Fibroblast of pulmonary artery (primary cell): ENCODE results near the gene IGFBP5.
A peak's percentile ranks its signal among the peaks of the same experiment; 100 is the strongest.

ENCODE experiments used
- DNase-seq: peaks from one replicate; pipeline ENCODE4 v3.0.0-alpha.2; 2010; ENCODE audit warnings: low read depth
- H3K4me3 ChIP-seq: replicated peaks from 2 replicates; pipeline ENCODE4 v1.5.1; 2011; ENCODE audit warnings: low read depth, mild to moderate bottlenecking, control low read depth, low read length, moderate library complexity
- TF ChIP-seq, protein P1 (sequence below): IDR thresholded peaks from 2 replicates; pipeline ENCODE4 v1.5.1; 2011; ENCODE audit warnings: mild to moderate bottlenecking, control low read depth, low read length, inconsistent platforms; ENCODE audit errors: missing control alignments

Gene IGFBP5

DNA sequence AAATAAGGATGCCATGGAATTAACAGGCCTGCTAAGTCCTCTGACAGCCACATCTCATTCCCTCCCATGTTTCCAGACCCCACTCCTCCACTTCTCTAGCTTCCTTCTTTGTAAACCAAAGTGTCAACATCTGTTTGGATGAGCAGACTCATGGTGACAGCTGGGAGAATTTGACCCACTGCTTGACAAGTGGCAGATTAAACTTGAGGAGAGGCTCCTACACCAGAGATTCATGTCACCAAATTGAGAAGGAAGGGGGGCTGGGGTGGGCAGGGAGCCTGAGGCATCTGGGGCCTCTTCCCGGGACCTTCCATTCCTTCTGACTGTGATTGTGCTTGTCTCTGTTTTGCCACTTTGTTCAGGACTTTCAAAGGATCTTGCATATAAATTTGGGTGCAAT lies 41.0 kb upstream of the IGFBP5 start:
- TF ChIP-seq, protein P1, sequence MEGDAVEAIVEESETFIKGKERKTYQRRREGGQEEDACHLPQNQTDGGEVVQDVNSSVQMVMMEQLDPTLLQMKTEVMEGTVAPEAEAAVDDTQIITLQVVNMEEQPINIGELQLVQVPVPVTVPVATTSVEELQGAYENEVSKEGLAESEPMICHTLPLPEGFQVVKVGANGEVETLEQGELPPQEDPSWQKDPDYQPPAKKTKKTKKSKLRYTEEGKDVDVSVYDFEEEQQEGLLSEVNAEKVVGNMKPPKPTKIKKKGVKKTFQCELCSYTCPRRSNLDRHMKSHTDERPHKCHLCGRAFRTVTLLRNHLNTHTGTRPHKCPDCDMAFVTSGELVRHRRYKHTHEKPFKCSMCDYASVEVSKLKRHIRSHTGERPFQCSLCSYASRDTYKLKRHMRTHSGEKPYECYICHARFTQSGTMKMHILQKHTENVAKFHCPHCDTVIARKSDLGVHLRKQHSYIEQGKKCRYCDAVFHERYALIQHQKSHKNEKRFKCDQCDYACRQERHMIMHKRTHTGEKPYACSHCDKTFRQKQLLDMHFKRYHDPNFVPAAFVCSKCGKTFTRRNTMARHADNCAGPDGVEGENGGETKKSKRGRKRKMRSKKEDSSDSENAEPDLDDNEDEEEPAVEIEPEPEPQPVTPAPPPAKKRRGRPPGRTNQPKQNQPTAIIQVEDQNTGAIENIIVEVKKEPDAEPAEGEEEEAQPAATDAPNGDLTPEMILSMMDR: no peak
- H3K4me3 ChIP-seq: no peak overlapping the region
- DNase-seq: no peak

DNA sequence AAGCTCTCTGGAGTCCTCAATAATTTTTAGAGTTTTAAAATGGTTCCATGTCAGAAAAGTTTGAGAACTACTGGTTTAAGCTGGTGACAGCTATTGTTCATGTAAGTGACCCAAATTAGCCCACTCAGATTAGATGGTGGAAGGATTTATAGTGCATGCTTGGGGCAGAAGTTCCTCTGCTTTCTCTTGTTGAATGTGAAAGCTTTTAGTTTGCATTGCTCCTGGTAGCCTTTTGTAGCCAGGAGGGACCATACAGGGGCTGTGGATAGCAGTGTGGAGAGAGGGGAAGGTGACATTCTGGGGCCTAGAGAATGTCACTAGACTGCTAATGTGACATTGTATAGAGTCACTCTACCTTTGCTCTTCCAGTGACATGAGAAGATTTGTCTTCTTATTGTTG lies 40.3 kb upstream of the IGFBP5 start:
- TF ChIP-seq, protein P1: no peak
- DNase-seq: no peak
- no peak overlapping the region for H3K4me3 ChIP-seq

DNA sequence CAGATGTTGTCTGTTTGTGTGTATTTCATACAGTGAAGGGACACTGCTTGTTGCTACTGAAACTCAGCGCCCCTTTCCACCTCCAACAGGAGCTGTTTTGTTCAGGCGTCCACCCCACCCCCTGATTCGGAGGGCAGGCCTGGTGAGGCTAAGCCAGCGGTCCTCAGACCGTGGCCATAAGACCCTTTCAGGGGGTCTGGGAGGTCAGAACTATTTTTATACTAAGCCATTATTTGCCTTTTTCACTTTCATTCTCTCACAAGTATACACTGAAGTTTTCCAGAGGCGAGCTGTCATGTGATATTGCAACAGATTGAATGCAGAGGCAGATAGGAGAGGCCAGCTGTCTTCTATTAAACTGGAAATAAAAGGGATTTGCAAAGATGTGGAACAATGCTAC lies 39.7 kb upstream of the IGFBP5 start:
- DNase-seq: peak; percentile 43
- no peak overlapping the region for H3K4me3 ChIP-seq
- TF ChIP-seq, protein P1: no peak

DNA sequence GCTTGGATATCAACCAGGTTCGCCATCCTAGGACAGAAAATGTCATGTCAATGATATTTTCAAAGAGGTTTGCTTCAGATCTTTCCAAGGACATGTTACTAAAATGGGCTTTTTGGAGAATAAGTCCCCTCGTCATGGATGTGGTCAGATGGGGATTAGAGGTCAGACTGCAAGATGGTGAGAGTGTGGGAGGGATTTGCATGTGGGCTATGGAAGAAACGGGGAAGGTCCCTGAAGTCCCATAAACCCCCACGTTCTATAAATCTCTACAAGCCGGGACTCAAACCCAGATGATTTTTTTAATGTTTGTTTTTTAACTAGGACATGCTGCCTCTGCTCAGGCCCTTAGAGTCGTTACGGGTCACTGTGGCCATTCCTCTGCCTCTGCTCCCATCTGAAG lies 37.7 kb upstream of the IGFBP5 start:
- DNase-seq: no peak
- TF ChIP-seq, protein P1: no peak
- H3K4me3 ChIP-seq: no peak overlapping the region

DNA sequence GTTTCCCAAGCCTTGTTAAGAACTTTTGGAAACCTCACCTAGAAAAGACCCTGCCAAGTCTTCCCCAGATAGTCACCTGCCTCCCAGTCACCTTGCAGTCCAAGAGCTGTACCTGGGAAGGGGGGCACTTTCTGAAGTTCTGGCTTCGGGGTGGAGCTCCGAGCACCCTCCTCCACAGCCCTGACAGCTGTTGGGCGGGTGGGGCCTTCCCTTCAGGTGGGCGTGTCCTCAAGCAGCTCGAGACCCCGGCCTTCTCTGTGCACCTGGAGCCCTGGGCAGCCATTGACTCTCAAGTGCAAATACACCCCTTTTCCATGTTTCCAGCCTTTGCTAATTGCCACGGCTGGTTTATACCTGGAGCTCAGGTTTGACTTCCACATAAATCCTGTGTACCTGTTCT lies 37.0 kb upstream of the IGFBP5 start:
- no peak for DNase-seq
- TF ChIP-seq, protein P1: no peak

DNA sequence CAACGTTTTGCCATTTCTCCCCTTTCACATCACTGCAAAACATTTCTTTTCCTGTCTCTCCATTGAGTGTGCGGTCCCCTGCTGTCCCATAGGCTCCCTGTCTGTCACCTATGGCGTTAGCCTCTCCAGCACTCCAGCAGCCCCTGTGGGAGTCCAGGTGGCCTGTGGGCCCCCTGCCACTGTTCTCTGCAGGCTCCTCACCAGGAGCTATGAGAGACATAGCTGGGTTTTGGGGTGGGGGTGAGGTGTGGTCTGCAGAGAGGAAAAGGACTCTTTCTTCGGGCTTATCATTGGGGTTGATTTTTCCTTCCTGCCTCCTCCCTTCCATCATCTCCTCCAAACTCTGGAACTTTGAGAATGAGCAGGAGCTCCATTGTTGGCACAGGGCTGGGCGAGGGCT lies 36.1 kb upstream of the IGFBP5 start:
- DNase-seq: no peak
- TF ChIP-seq, protein P1: no peak
- no peak overlapping the region for H3K4me3 ChIP-seq

More for the DNA sequence above, 37.0 kb upstream of the IGFBP5 start:
- no peak overlapping the region for H3K4me3 ChIP-seq

DNA sequence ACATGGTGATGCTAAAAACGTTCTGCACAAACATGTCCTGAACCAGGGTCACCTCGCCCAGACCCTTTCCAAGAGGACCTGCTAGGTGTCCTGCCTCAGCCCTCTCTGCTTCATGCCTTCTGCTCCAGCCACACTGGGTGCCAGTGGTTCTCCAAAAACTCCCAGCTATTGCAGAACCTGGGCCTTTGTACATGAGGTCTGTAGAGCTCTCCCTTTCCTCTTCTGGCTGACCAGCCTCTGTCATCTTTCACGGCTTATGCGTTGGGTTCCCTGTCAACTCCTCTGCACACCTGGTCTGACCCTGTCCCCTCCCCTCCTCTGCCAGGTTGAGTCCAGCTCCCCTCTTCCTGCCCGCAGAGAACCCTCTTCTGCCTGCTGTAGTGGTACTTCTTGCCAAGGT lies 35.5 kb upstream of the IGFBP5 start:
- no peak for DNase-seq
- TF ChIP-seq, protein P1: no peak

More for the DNA sequence above, 35.5 kb upstream of the IGFBP5 start:
- no peak overlapping the region for H3K4me3 ChIP-seq
